Ovary (tissue), 3 donors: ENCODE measurements around the gene PBX1.

Experiments
- EP300 ChIP-seq: sonication (generic); formaldehyde crosslinking; IDR thresholded peaks from one replicate; pipeline ENCODE4 v1.6.1; 2017; ENCODE audit warnings: antibody characterized with exemption
- TF ChIP-seq, protein P1 (sequence below), 3 donors: fragments of 450-650 bp in 2 of 3; fragments of 200-600 bp in 1 of 3; IDR thresholded peaks; one replicate each; pipeline versions ENCODE4 v1.5.1 to v1.8.0; 2016 to 2022; ENCODE audit warnings: antibody characterized with exemption in 3 of 3, mild to moderate bottlenecking in 1 of 3
- donor health status: DM: no; HTN: no; CAD: no.

DNA sequence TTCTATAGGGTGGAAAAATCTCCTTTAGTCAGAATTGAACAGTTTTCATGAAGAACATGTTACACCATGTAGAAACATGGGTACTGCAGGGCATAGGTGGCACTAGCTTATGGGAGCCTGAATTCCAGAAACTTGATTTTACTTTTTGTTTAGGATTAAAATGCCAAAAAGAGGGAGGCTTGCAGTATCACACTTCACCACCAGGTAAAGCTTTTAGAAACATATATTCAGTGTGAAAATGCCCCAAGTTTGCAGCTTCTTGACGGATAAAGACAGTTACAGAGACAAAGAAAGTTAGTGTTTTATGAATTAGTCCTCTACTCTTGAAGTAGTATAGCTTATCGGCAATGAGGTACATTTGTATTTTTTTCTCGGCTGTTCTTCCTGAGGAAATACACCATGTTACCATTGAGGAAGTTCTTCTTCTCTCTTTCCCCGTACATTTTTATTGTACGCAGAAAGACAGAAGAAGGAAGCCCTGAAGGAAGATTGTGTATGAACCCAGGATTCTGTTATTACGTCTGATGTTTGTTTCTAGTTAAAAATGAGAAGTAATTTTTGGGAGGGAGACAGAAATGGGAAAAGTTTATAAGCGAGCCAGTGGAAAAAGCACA, 66.1 kb downstream of the PBX1 start:
- TF ChIP-seq, protein P1, sequence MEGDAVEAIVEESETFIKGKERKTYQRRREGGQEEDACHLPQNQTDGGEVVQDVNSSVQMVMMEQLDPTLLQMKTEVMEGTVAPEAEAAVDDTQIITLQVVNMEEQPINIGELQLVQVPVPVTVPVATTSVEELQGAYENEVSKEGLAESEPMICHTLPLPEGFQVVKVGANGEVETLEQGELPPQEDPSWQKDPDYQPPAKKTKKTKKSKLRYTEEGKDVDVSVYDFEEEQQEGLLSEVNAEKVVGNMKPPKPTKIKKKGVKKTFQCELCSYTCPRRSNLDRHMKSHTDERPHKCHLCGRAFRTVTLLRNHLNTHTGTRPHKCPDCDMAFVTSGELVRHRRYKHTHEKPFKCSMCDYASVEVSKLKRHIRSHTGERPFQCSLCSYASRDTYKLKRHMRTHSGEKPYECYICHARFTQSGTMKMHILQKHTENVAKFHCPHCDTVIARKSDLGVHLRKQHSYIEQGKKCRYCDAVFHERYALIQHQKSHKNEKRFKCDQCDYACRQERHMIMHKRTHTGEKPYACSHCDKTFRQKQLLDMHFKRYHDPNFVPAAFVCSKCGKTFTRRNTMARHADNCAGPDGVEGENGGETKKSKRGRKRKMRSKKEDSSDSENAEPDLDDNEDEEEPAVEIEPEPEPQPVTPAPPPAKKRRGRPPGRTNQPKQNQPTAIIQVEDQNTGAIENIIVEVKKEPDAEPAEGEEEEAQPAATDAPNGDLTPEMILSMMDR (IDR thresholded peaks at IDR 0.05): peak in 2 of 3 donors; percentile 20 to 32
- TF ChIP-seq EP300: no peak
